Naive thymus-derived CD4-positive, alpha-beta T cell (primary cell): ENCODE data around the gene GPR55. TPM values are rescaled to one million over a fixed set of nuclear protein-coding genes. Genes with fewer than 3 reads are reported as not detected.

ENCODE experiments used
- ATAC-seq: fragments of 150-1000 bp; cut with Tn5 transposase; 2 replicates; pipeline ENCODE4 v1.10.0; 2021; ENCODE audit warnings: mild to moderate bottlenecking, moderate library complexity
- CTCF ChIA-PET: fragments of 350-600 bp; sonication (Branson Sonifier 250); formaldehyde crosslinking; loops from one replicate; lab custom pipeline; 2021; ENCODE audit warnings: antibody characterized with exemption; lab: Charles Lee
- POLR2A ChIA-PET: fragments of 350-600 bp; sonication (Branson Sonifier 250); formaldehyde crosslinking; loops from one replicate; lab custom pipeline; 2021; ENCODE audit warnings: antibody characterized with exemption, inconsistent platforms; lab: Charles Lee
- DNase-seq, 9 donors: peaks; one replicate each; pipeline versions ENCODE4 v3.0.0 to v3.0.0-alpha.2; 2020 to 2022; ENCODE audit warnings: mixed read lengths in 1 of 9
- H3K27ac ChIP-seq: one replicate; pipeline ENCODE4 v1.7.0; 2013; ENCODE audit warnings: mild to moderate bottlenecking, low read depth, low read length, moderate library complexity
- H3K27me3 ChIP-seq, 2 donors: one replicate each; pipeline ENCODE4 v1.7.0; 2013; ENCODE audit warnings: low read length in 2 of 2, mild to moderate bottlenecking in 2 of 2, moderate library complexity in 2 of 2; ENCODE audit not compliant: control insufficient read depth in 2 of 2, insufficient read depth in 2 of 2
- H3K36me3 ChIP-seq, 3 experiments: 1 replicate in 2 of 3; 2 replicates in 1 of 3; pipeline ENCODE4 v1.7.0; 2013; ENCODE audit warnings: low read length in 3 of 3, mild to moderate bottlenecking in 3 of 3, moderate library complexity in 1 of 3; ENCODE audit not compliant: insufficient read depth in 3 of 3, control insufficient read depth in 2 of 3
- H3K4me1 ChIP-seq, 2 donors: one replicate each; pipeline ENCODE4 v1.7.0; 2013; ENCODE audit warnings: low read length in 2 of 2, mild to moderate bottlenecking in 2 of 2, moderate library complexity in 1 of 2; ENCODE audit not compliant: control insufficient read depth in 2 of 2, insufficient read depth in 2 of 2
- H3K4me3 ChIP-seq: 2 replicates; pipeline ENCODE4 v1.7.0; 2013; ENCODE audit warnings: mild to moderate bottlenecking, low read length
- H3K9me3 ChIP-seq, 3 experiments: 1 replicate in 2 of 3; 2 replicates in 1 of 3; pipeline ENCODE4 v1.7.0; 2013; ENCODE audit warnings: low read length in 3 of 3; ENCODE audit not compliant: control insufficient read depth in 2 of 3
- H3K27ac Mint-ChIP-seq, 9 donors: one replicate each; pipeline ENCODE4 v1.8.0; 2020 to 2022; ENCODE audit warnings: mixed read lengths in 9 of 9, mild to moderate bottlenecking in 8 of 9, moderate library complexity in 5 of 9, inconsistent platforms in 2 of 9
- H3K27me3 Mint-ChIP-seq, 5 donors: one replicate each; pipeline ENCODE4 v1.8.0; 2021 to 2022; ENCODE audit warnings: mixed read lengths in 5 of 5, mild to moderate bottlenecking in 1 of 5
- H3K36me3 Mint-ChIP-seq, 5 donors: one replicate each; pipeline ENCODE4 v1.8.0; 2020 to 2022; ENCODE audit warnings: mixed read lengths in 5 of 5, mild to moderate bottlenecking in 3 of 5, inconsistent platforms in 1 of 5
- H3K4me1 Mint-ChIP-seq, 7 donors: one replicate each; pipeline ENCODE4 v1.8.0; 2020 to 2022; ENCODE audit warnings: mixed read lengths in 7 of 7, mild to moderate bottlenecking in 3 of 7, inconsistent platforms in 1 of 7
- H3K4me3 Mint-ChIP-seq, 10 donors: one replicate each; pipeline ENCODE4 v1.8.0; 2020 to 2022; ENCODE audit warnings: mild to moderate bottlenecking in 10 of 10, mixed read lengths in 10 of 10, moderate library complexity in 6 of 10, inconsistent platforms in 2 of 10
- H3K9me3 Mint-ChIP-seq, 11 donors: one replicate each; pipeline ENCODE4 v1.8.0; 2020 to 2022; ENCODE audit warnings: mixed read lengths in 11 of 11, mild to moderate bottlenecking in 4 of 11, inconsistent platforms in 1 of 11, moderate library complexity in 1 of 11
- intact Hi-C, 2 donors: fragments of 100-400 bp; cut with micrococcal nuclease; formaldehyde crosslinking; loops; one replicate each; pipeline ENCODE4 v1.15.1; 2023
- polyA plus RNA-seq, 2 donors: library from polyadenylated mRNA; unstranded; fragments of 300-500 nt; fragmentation: Illumina TruSeq; gene quantifications; one replicate each; pipeline ENCODE4 v1.2.3, GENCODE V29; 2021
- total RNA-seq, 6 experiments: library from RNA in 5 of 6; stranded (reverse) in 5 of 6; gene quantifications; 1 replicate in 5 of 6; 2 replicates in 1 of 6; pipeline ENCODE4 v1.2.3 and lab custom pipeline; 2021 to 2026

GPR55 gene
- total and polyA plus RNA-seq, 7 experiments from 2014 or later, result 1.3 to 8.8 (median 1.6) TPM

GRCh38 chr2:230881840-230882239 is 43.2 kb downstream of the GPR55 start:
- DNase-seq (no peak), ATAC-seq (no peak)
- no peak overlapping the region for H3K27ac Mint-ChIP-seq
- peaks cover 0 to 17% (median 0%) of the 10 kb centered on the region in 5 donors for H3K36me3 Mint-ChIP-seq
- H3K4me3 Mint-ChIP-seq, result no peak overlapping the region
- peaks cover 0 to 14% (median 6%) of the 10 kb centered on the region in 7 donors for H3K4me1 Mint-ChIP-seq
- no peaks in the 10 kb centered on the region for H3K9me3 Mint-ChIP-seq
- POLR2A ChIA-PET, result no interaction called here
- H3K27me3 Mint-ChIP-seq, result peaks cover 0 to 4% (median 0%) of the 10 kb centered on the region in 5 donors
- Histone ChIP-seq H3K36me3 (peaks cover 0 to 14% (median under 1%) of the 10 kb centered on the region in 3 experiments), H3K4me1 (peaks cover 6 to 20% of the 10 kb centered on the region in 2 donors), H3K4me3 (no peak overlapping the region), H3K9me3 (no peaks in the 10 kb centered on the region), H3K27me3 (no peaks in the 10 kb centered on the region), H3K27ac (no peak overlapping the region)
- intact Hi-C loops, result loop anchor here in 1 of 2 donors (2.0 kb wide), 1 partner anchor 15 kb away; no protein-coding TSS in a partner anchor
- CTCF ChIA-PET, result interaction anchor here (0.6 kb wide), 1 partner anchor 58 kb away, joined by 6 read pairs; no protein-coding TSS in a partner anchor

GRCh38 chr2:230879891-230880290 is 45.2 kb downstream of the GPR55 start:
- peak overlapping the region in 1 of 9 donors; percentile 22 for H3K27ac Mint-ChIP-seq
- H3K36me3 ChIP-seq, result peaks cover 0 to 26% (median 3%) of the 10 kb centered on the region in 3 experiments
- H3K4me1 Mint-ChIP-seq, result peaks cover 0 to 15% (median 10%) of the 10 kb centered on the region in 7 donors
- no peaks in the 10 kb centered on the region for H3K9me3 Mint-ChIP-seq
- no peak overlapping the region for H3K4me3 ChIP-seq
- ChIA-PET CTCF (no interaction called here), POLR2A (no interaction called here)
- no peak for DNase-seq
- no peaks in the 10 kb centered on the region for H3K27me3 ChIP-seq
- no peak for ATAC-seq
- H3K36me3 Mint-ChIP-seq, result peaks cover 0 to 17% (median 0%) of the 10 kb centered on the region in 5 donors
- H3K27ac ChIP-seq, result no peak overlapping the region
- H3K4me3 Mint-ChIP-seq, result no peak overlapping the region
- H3K27me3 Mint-ChIP-seq, result peaks cover 0 to 2% (median 0%) of the 10 kb centered on the region in 5 donors
- no peaks in the 10 kb centered on the region for H3K9me3 ChIP-seq
- H3K4me1 ChIP-seq, result peaks cover 6 to 23% of the 10 kb centered on the region in 2 donors
- intact Hi-C loops, result no loop called here

- ATAC-seq (no peak), DNase-seq (no peak)
- Histone ChIP-seq H3K4me1 (peaks cover 6 to 23% of the 10 kb centered on the region in 2 donors), H3K36me3 (peaks cover 0 to 31% (median 3%) of the 10 kb centered on the region in 3 experiments), H3K27ac (no peak overlapping the region), H3K4me3 (no peak overlapping the region), H3K9me3 (no peaks in the 10 kb centered on the region), H3K27me3 (no peaks in the 10 kb centered on the region)
- Mint-ChIP-seq H3K27ac (peak overlapping the region in 2 of 9 donors; percentile 6 to 16), H3K9me3 (no peaks in the 10 kb centered on the region), H3K36me3 (peaks cover 0 to 17% (median 0%) of the 10 kb centered on the region in 5 donors), H3K27me3 (peaks cover 0 to 2% (median 0%) of the 10 kb centered on the region in 5 donors), H3K4me1 (peaks cover 0 to 15% (median 10%) of the 10 kb centered on the region in 7 donors), H3K4me3 (no peak overlapping the region)
- ChIA-PET CTCF (interaction anchor here (1.1 kb wide), 1 partner anchor 108 kb away, joined by 4 read pairs; no protein-coding TSS in a partner anchor), POLR2A (interaction anchor here (0.5 kb wide), 1 partner anchor 16 kb away, joined by 3 read pairs; no protein-coding TSS in a partner anchor)
- intact Hi-C loops, result no loop called here
These were observed 45.7 kb downstream of the GPR55 start for GRCh38 chr2:230879271-230879882.

GRCh38 chr2:230878599-230879188 is 46.3 kb downstream of the GPR55 start:
- Histone ChIP-seq H3K4me3 (no peak overlapping the region), H3K9me3 (no peaks in the 10 kb centered on the region), H3K27me3 (no peaks in the 10 kb centered on the region), H3K27ac (no peak overlapping the region), H3K36me3 (peaks cover 0 to 34% (median 3%) of the 10 kb centered on the region in 3 experiments), H3K4me1 (peaks cover 6 to 23% of the 10 kb centered on the region in 2 donors)
- Mint-ChIP-seq H3K27ac (peak overlapping the region in 3 of 9 donors; percentile 6 to 72 (median 16)), H3K9me3 (no peaks in the 10 kb centered on the region), H3K4me1 (peaks cover 0 to 15% (median 10%) of the 10 kb centered on the region in 7 donors), H3K27me3 (no peaks in the 10 kb centered on the region), H3K4me3 (no peak overlapping the region), H3K36me3 (peaks cover 0 to 17% (median 0%) of the 10 kb centered on the region in 5 donors)
- ChIA-PET POLR2A (interaction anchor here (0.5 to 1.5 kb wide), 3 partner anchors 13 to 514 kb away, joined by 3 to 4 read pairs (median 3); no protein-coding TSS in a partner anchor), CTCF (interaction anchor here (1.1 kb wide), 1 partner anchor 109 kb away, joined by 4 read pairs; no protein-coding TSS in a partner anchor)
- intact Hi-C loops, result no loop called here
- ATAC-seq (no peak), DNase-seq (no peak)

- peak; percentile 84 for ATAC-seq
- intact Hi-C loops, result loop anchor here in 1 of 2 donors (1.0 kb wide), 1 partner anchor 11 kb away; no protein-coding TSS in a partner anchor
- peak in 1 of 9 donors; percentile 5 for DNase-seq
- Histone ChIP-seq H3K4me3 (no peak overlapping the region), H3K36me3 (peaks cover 0 to 34% (median 3%) of the 10 kb centered on the region in 3 experiments), H3K27ac (no peak overlapping the region), H3K4me1 (peaks cover 6 to 18% of the 10 kb centered on the region in 2 donors), H3K27me3 (no peaks in the 10 kb centered on the region), H3K9me3 (no peaks in the 10 kb centered on the region)
- H3K4me3 Mint-ChIP-seq, result peak overlapping the region in 2 of 10 donors; percentile 29 to 37
- peak overlapping the region in 1 of 9 donors; percentile 4 for H3K27ac Mint-ChIP-seq
- CTCF ChIA-PET, result interaction anchor here (0.7 kb wide), 1 partner anchor 12 kb away, joined by 3 read pairs; no protein-coding TSS in a partner anchor
- peaks cover 0 to 17% (median 0%) of the 10 kb centered on the region in 5 donors for H3K36me3 Mint-ChIP-seq
- H3K4me1 Mint-ChIP-seq, result peaks cover 0 to 15% (median 10%) of the 10 kb centered on the region in 7 donors
- no peaks in the 10 kb centered on the region for H3K9me3 Mint-ChIP-seq
- H3K27me3 Mint-ChIP-seq, result no peaks in the 10 kb centered on the region
- POLR2A ChIA-PET, result interaction anchor here (0.5 to 1.5 kb wide), 3 partner anchors 12 to 513 kb away, joined by 3 to 4 read pairs (median 3); no protein-coding TSS in a partner anchor
These were observed 47.1 kb downstream of the GPR55 start for GRCh38 chr2:230877759-230878598.
